Omental fat pad (tissue), 4 donors: ENCODE measurements around the gene PRSS22. TPM values are rescaled to one million over a fixed set of nuclear protein-coding genes. Genes with fewer than 3 reads are reported as not detected.

ENCODE experiments used
- ATAC-seq: fragments of 150-250 bp; one replicate; pipeline ENCODE4 v1.9.1; 2016; ENCODE audit warnings: mild to moderate bottlenecking, moderate library complexity; ENCODE audit not compliant: low FRiP score
- DNase-seq: peaks from one replicate; pipeline ENCODE4 v3.0.0-alpha.2; 2019; ENCODE audit warnings: low spot score
- total RNA-seq, 4 donors: library from RNA; depleted of rRNA; stranded (reverse); fragments of >200 nt; gene quantifications; one replicate each; pipeline ENCODE4 v1.1.0, GENCODE V29; 2016
- TF ChIP-seq, protein P1 (sequence below), 3 donors: fragments of 450-650 bp; IDR thresholded peaks; one replicate each; pipeline ENCODE4 v1.5.1; 2016 to 2017; ENCODE audit warnings: antibody characterized with exemption in 3 of 3, mild to moderate bottlenecking in 3 of 3, moderate library complexity in 2 of 3

The PRSS22 gene
- total RNA-seq, 4 donors from 2014 or later, result not detected

DNA sequence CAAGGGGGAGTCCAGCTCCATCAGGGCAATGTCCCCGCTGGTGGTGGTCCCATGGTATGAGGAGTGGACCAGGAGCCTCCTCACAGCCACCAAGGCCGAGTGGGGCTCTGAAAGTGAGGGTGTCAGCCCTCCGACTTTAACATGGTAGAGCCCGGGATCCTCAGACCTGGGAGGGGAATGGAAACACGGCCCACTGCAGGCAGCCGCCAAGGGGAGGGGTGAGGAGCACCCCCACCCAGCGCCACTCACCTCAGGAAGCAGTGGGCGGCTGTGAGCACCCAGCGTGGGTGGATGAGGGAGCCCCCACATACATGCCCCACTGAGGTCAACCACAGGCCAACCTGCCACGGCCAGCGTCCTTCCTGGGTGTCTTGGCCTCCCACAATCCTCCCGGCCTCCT is 17.1 kb downstream of the PRSS22 start:
- no peak for ATAC-seq
- TF ChIP-seq, protein P1, sequence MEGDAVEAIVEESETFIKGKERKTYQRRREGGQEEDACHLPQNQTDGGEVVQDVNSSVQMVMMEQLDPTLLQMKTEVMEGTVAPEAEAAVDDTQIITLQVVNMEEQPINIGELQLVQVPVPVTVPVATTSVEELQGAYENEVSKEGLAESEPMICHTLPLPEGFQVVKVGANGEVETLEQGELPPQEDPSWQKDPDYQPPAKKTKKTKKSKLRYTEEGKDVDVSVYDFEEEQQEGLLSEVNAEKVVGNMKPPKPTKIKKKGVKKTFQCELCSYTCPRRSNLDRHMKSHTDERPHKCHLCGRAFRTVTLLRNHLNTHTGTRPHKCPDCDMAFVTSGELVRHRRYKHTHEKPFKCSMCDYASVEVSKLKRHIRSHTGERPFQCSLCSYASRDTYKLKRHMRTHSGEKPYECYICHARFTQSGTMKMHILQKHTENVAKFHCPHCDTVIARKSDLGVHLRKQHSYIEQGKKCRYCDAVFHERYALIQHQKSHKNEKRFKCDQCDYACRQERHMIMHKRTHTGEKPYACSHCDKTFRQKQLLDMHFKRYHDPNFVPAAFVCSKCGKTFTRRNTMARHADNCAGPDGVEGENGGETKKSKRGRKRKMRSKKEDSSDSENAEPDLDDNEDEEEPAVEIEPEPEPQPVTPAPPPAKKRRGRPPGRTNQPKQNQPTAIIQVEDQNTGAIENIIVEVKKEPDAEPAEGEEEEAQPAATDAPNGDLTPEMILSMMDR (IDR thresholded peaks at IDR 0.05), result no peak

DNA sequence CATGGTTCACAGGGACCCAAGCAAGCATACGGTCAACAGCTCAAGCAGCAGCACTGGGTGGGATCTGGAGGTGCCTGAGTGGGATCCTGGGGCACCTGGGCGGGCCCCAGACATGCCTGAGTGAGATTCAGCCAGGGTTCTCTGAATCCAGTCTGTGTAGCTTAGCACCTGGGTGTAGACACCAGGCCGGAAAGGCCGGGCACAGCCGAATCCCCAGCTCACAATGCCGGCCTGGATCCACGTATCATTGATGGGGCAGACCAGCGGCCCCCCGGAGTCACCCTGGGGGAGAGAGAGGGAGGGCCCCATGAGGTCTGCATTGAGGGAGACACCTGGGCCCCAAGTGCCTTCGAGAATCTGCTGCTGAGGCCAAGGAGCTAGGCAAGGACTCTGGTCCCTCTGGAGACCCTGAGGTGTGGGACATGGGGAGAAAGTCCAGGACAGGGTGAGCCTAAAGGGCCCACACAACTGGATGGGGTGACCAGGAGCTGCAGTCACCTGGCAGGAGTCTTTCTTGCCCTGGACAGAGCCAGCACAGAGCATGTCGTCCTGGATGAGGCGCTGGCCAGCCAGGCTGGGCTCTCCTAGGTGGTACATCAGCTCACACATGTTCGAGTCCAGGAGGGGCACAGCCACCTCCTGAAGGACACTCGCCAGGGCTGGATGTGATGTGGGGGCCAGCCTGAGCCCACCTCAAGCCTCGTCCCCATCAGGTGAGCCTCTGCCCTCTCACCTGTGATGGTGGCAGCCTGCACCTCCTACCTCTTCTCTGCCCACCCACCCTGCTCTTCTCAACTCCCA is 18.1 kb downstream of the PRSS22 start:
- no peak for DNase-seq
- ATAC-seq, result no peak
- TF ChIP-seq, protein P1 (IDR thresholded peaks at IDR 0.05), result no peak

More for the DNA sequence above, 17.1 kb downstream of the PRSS22 start:
- DNase-seq, result no peak

DNA sequence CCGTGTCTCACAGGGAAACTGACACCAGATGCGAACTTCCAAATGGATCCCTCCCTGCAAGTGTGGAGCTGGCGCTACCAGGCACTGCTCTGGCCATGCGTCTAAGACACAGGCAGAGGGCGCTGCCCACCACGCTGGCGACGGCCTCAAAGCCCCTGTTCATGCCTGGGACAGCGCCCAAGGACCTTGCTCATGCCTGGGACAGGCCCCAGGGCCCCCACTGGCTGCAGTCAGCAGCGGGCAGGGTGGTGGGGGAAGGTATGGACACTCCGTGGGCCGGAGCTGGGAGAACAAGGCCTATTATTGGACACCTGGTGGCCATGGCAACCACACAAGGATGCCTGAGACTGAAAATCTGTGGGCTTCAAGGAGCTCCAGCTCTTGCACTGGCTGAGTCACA is 19.0 kb downstream of the PRSS22 start:
- TF ChIP-seq, protein P1 (IDR thresholded peaks at IDR 0.05), result no peak
- ATAC-seq (peak; percentile 55), DNase-seq (no peak)

DNA sequence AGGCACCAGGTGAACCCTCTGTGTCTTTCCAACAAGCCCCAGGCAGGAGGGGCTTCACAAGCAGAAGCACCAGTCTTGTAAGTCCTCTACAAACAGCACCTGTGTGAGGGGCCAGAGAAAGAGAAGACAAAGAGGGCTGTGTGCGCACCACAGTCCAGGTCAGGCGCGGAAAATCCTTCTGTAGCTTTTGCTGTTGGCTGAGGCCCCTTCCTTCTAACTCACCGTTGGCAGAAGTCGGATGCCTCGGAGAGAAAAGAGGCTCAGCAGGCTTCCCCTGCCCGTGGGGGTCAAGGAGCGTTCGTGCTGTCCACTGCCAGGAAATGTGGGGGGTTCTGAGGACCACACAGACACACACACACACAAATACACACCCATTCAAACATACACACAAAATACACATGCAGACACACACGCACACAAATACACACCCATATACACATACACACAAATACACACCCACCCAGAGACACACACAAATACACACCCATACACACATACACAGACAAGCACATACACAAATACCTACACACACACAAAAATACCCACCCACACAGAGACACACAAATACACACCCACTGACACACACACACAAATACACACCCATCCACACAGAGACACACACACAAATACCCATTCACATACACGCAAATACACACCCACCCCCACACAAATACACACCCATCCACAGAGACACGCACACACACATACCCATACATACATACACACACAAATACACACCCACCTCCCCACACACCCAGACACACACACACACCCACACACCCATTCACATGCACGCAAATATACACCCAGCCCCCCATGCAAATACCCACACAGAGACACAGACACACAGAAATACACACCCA is 21.1 kb downstream of the PRSS22 start:
- ATAC-seq, result no peak
- DNase-seq, result no peak
- TF ChIP-seq, protein P1 (IDR thresholded peaks at IDR 0.05), result no peak

DNA sequence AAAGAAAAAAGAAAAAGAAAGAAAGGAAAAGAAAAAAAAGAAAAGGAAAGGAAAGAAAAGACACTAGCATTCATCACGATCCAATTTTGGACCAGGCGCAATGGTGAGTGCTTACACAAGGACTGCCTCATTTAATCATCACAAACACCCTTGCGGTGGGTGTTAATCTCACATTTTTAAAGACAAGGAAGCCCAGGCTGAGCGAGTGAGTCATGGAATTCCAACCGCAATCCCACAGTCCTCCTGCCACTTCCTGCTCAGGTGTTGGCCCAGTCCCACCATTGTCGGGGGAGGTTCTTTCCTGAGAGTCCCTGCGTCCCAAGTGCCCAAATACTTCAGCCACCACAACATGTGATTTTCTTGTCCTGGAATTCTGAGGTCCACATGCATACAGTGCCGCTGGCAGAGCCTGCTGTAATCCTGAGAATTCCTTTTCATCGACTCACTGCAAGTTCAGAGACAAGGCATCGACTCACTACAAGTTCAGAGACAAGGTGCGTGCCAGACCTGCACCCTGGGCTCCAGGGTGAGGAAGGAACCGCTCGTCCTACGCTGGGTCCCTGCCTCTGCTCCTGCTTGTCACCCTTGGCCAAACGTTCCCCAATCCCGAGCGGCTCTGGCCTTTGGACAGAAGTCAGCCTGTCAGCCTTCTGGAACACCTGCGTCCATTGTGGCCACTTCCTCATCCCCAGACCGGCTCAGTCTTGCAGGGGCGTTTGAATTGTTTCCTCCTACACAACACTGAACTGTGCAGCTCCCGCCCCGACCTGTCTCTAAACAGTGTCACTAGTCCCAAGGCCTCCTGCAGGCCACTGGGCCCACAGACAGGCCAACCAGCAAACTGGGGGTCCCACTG is 22.1 kb downstream of the PRSS22 start:
- peak; percentile 82 for ATAC-seq

DNA sequence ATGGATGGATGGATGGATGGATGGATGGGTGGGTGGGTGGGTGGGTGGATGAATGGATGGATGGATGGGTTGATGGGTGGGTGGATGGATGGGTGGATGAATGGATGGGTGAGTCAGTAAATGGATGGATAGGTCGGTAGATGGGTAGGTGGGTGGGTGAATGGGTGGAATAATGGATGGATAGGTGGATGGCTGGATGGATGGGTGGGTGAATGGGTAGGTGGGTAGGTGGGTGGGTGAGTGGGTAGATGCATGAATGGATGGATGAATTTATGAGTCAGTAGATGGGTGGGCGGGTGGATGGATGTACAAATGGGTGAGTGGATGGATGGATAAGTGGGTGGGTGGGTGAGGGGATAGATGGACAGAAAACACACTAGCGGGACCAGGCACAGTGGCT is 23.0 kb downstream of the PRSS22 start:
- ATAC-seq (no peak), DNase-seq (no peak)
- TF ChIP-seq, protein P1 (IDR thresholded peaks at IDR 0.05), result no peak

More for the DNA sequence above, 22.1 kb downstream of the PRSS22 start:
- DNase-seq, result no peak
- TF ChIP-seq, protein P1 (IDR thresholded peaks at IDR 0.05), result no peak
